Stomach smooth muscle (tissue), 2 donors: ENCODE data around the gene CD200.

Experiments used
- H3K27ac ChIP-seq: one replicate; pipeline ENCODE4 v1.7.0; 2013; ENCODE audit warnings: mild to moderate bottlenecking, low read length, inconsistent platforms
- H3K27me3 ChIP-seq, 2 donors: one replicate each; pipeline ENCODE4 v1.7.0; 2013; ENCODE audit warnings: low read length in 2 of 2; ENCODE audit not compliant: insufficient read depth in 2 of 2, control insufficient read depth in 1 of 2
- H3K36me3 ChIP-seq, 2 donors: one replicate each; pipeline ENCODE4 v1.7.0; 2013; ENCODE audit warnings: low read length in 2 of 2; ENCODE audit not compliant: control insufficient read depth in 2 of 2, insufficient read depth in 2 of 2
- H3K4me1 ChIP-seq: one replicate; pipeline ENCODE4 v1.7.0; 2013; ENCODE audit warnings: low read length; ENCODE audit not compliant: control insufficient read depth, insufficient read depth
- H3K4me3 ChIP-seq, 2 donors: one replicate each; pipeline ENCODE4 v1.7.0; 2013; ENCODE audit warnings: low read length in 2 of 2
- H3K9ac ChIP-seq, 2 donors: one replicate each; pipeline ENCODE4 v1.7.0; 2013; ENCODE audit warnings: low read length in 2 of 2, mild to moderate bottlenecking in 1 of 2
- H3K9me3 ChIP-seq, 2 donors: one replicate each; pipeline ENCODE4 v1.7.0; 2013; ENCODE audit warnings: low read length in 2 of 2; ENCODE audit not compliant: control insufficient read depth in 2 of 2
- donor health status: healthy.
- donor health status: Pancreatic carcinoma.

The CD200 gene

GRCh38 chr3:112333381-112334317, 693 bp downstream of the CD200 start:
- H3K4me3 ChIP-seq = peak overlapping the region; percentile 57 to 73
- H3K9ac ChIP-seq = peak overlapping the region; percentile 6 to 37
- H3K9me3 ChIP-seq = no peaks in the 10 kb centered on the region

GRCh38 chr3:112334691-112335433, 1.9 kb downstream of the CD200 start:
- no peak overlapping the region for H3K9ac ChIP-seq
- H3K9me3 ChIP-seq = no peaks in the 10 kb centered on the region
- H3K36me3 ChIP-seq = no peaks in the 10 kb centered on the region
- H3K4me1 ChIP-seq = peaks cover 5% of the 10 kb centered on the region
- no peak overlapping the region for H3K27ac ChIP-seq
- H3K27me3 ChIP-seq = peaks cover 0 to 7% of the 10 kb centered on the region in 2 donors
- no peak overlapping the region for H3K4me3 ChIP-seq

More at GRCh38 chr3:112333381-112334317, 693 bp downstream of the CD200 start:
- H3K27me3 ChIP-seq = peaks cover 0 to 7% of the 10 kb centered on the region in 2 donors
- no peaks in the 10 kb centered on the region for H3K36me3 ChIP-seq
- peaks cover 5% of the 10 kb centered on the region for H3K4me1 ChIP-seq
- H3K27ac ChIP-seq = no peak overlapping the region

GRCh38 chr3:112335434-112335781, 2.5 kb downstream of the CD200 start:
- Histone ChIP-seq H3K9me3 (no peaks in the 10 kb centered on the region), H3K4me1 (peaks cover 5% of the 10 kb centered on the region), H3K9ac (no peak overlapping the region), H3K4me3 (no peak overlapping the region), H3K27me3 (peaks cover 0 to 7% of the 10 kb centered on the region in 2 donors), H3K36me3 (no peaks in the 10 kb centered on the region), H3K27ac (no peak overlapping the region)

GRCh38 chr3:112338021-112338726, 5.2 kb downstream of the CD200 start:
- no peaks in the 10 kb centered on the region for H3K36me3 ChIP-seq
- peaks cover 1% of the 10 kb centered on the region for H3K4me1 ChIP-seq
- H3K4me3 ChIP-seq = no peak overlapping the region
- H3K9ac ChIP-seq = no peak overlapping the region
- H3K9me3 ChIP-seq = no peaks in the 10 kb centered on the region
- peaks cover 0 to 2% of the 10 kb centered on the region in 2 donors for H3K27me3 ChIP-seq
- no peak overlapping the region for H3K27ac ChIP-seq

- Histone ChIP-seq H3K9ac (no peak overlapping the region), H3K36me3 (no peaks in the 10 kb centered on the region), H3K27me3 (no peaks in the 10 kb centered on the region), H3K9me3 (no peaks in the 10 kb centered on the region), H3K4me1 (no peaks in the 10 kb centered on the region), H3K27ac (no peak overlapping the region), H3K4me3 (no peak overlapping the region)
These were observed 5.7 kb downstream of the CD200 start for GRCh38 chr3:112338727-112339056.

- H3K4me1 ChIP-seq = no peaks in the 10 kb centered on the region
- no peaks in the 10 kb centered on the region for H3K9me3 ChIP-seq
- H3K9ac ChIP-seq = no peak overlapping the region
- no peak overlapping the region for H3K4me3 ChIP-seq
- H3K36me3 ChIP-seq = no peaks in the 10 kb centered on the region
- H3K27ac ChIP-seq = no peak overlapping the region
- H3K27me3 ChIP-seq = no peaks in the 10 kb centered on the region
These were observed 6.2 kb downstream of the CD200 start for GRCh38 chr3:112339134-112339533.

GRCh38 chr3:112339609-112340008, 6.7 kb downstream of the CD200 start:
- Histone ChIP-seq H3K27me3 (no peaks in the 10 kb centered on the region), H3K9me3 (no peaks in the 10 kb centered on the region), H3K27ac (no peak overlapping the region), H3K9ac (no peak overlapping the region), H3K36me3 (no peaks in the 10 kb centered on the region), H3K4me1 (no peaks in the 10 kb centered on the region), H3K4me3 (no peak overlapping the region)

- Histone ChIP-seq H3K9me3 (no peaks in the 10 kb centered on the region), H3K4me3 (no peak overlapping the region), H3K27me3 (no peaks in the 10 kb centered on the region), H3K9ac (no peak overlapping the region), H3K4me1 (no peaks in the 10 kb centered on the region), H3K27ac (no peak overlapping the region), H3K36me3 (no peaks in the 10 kb centered on the region)
These were observed 8.4 kb downstream of the CD200 start for GRCh38 chr3:112341386-112341785.

GRCh38 chr3:112345681-112346080, 12.7 kb downstream of the CD200 start:
- Histone ChIP-seq H3K27ac (no peak overlapping the region), H3K27me3 (no peaks in the 10 kb centered on the region), H3K36me3 (no peaks in the 10 kb centered on the region), H3K9ac (no peak overlapping the region), H3K4me3 (no peak overlapping the region), H3K4me1 (no peaks in the 10 kb centered on the region), H3K9me3 (no peaks in the 10 kb centered on the region)

GRCh38 chr3:112346491-112347122, 13.7 kb downstream of the CD200 start:
- Histone ChIP-seq H3K27ac (no peak overlapping the region), H3K4me1 (no peaks in the 10 kb centered on the region), H3K9me3 (no peaks in the 10 kb centered on the region)

More at GRCh38 chr3:112346491-112347122, 13.7 kb downstream of the CD200 start:
- Histone ChIP-seq H3K27me3 (no peaks in the 10 kb centered on the region), H3K9ac (no peak overlapping the region), H3K36me3 (no peaks in the 10 kb centered on the region), H3K4me3 (no peak overlapping the region)
